Gastrocnemius medialis (tissue), 4 donors: Measurements from ENCODE around the gene CTRB2.

Source experiments
- POLR2A ChIP-seq, 2 donors: fragments of 450-650 bp; IDR thresholded peaks; one replicate each; pipeline ENCODE4 v1.6.1; 2017; ENCODE audit warnings: antibody characterized with exemption in 2 of 2, mild to moderate bottlenecking in 2 of 2, moderate library complexity in 2 of 2
- TF ChIP-seq, protein P1 (sequence below), 5 experiments: fragments of 450-650 bp in 3 of 5; fragments of 200-600 bp in 2 of 5; sonication (generic) in 2 of 5; IDR thresholded peaks in 4 of 5; conservative IDR thresholded peaks in 1 of 5; 1 replicate in 4 of 5; 2 replicates in 1 of 5; pipeline ENCODE4 v1.5.1; 2016 to 2019; ENCODE audit warnings: antibody characterized with exemption in 5 of 5, mild to moderate bottlenecking in 3 of 5, moderate library complexity in 3 of 5

- TF ChIP-seq, protein P1, sequence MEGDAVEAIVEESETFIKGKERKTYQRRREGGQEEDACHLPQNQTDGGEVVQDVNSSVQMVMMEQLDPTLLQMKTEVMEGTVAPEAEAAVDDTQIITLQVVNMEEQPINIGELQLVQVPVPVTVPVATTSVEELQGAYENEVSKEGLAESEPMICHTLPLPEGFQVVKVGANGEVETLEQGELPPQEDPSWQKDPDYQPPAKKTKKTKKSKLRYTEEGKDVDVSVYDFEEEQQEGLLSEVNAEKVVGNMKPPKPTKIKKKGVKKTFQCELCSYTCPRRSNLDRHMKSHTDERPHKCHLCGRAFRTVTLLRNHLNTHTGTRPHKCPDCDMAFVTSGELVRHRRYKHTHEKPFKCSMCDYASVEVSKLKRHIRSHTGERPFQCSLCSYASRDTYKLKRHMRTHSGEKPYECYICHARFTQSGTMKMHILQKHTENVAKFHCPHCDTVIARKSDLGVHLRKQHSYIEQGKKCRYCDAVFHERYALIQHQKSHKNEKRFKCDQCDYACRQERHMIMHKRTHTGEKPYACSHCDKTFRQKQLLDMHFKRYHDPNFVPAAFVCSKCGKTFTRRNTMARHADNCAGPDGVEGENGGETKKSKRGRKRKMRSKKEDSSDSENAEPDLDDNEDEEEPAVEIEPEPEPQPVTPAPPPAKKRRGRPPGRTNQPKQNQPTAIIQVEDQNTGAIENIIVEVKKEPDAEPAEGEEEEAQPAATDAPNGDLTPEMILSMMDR (IDR thresholded peaks at IDR 0.05 in 4 of 5, conservative IDR thresholded peaks at IDR 0.05 in 1 of 5) = no peak
- no peak for TF ChIP-seq POLR2A (IDR thresholded peaks at IDR 0.05)
Observed at GRCh38 chr16:75193265-75193650, 13.7 kb downstream of the CTRB2 start.
